GM18867 (cell line): ENCODE results near the gene YAE1.

Source experiments
- ATAC-seq: cut with Tn5 transposase; IDR thresholded peaks from one replicate; pipeline ENCODE4 v1.9.1; 2021; ENCODE audit warnings: mild to moderate bottlenecking, moderate library complexity; ENCODE audit not compliant: unreplicated experiment

Gene YAE1

DNA sequence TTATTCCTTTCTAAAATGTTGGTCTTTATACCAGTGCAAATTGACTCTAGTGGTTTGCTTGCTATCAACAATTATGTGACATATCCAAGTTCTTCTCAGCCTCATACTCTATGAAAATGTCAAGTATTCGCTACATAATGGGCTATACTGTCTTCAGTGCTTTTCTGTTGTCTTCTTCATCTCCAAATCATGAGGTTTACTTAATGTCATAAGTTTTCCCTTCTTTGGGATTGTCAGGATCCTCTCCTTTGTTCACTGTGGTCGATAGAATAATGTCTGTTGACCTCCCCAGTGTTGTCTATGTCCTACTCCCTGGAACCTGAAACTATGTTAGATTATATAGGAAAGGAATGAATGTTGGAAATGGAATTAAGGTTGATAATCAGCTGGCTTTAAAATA, 40.7 kb downstream of the YAE1 start:
- ATAC-seq: no peak

DNA sequence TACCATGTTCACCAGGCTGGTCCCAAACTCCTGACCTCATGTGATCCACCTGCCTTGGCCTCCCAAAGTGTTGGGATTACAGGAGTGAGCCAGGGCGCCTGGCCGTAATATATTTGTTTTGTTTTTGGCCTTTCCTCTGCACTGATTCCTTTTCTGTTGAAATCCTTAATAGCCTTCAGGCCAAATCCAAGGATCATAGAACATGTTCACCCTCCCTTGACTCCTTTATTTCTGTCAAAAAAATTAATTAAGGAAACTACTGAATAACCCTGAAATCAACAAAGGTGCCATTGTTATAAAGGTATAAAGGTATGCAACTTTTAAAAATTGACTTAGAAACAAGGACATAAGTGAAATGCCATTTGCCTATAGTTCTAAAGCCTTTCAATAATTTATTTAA, 41.7 kb downstream of the YAE1 start:
- no peak for ATAC-seq

DNA sequence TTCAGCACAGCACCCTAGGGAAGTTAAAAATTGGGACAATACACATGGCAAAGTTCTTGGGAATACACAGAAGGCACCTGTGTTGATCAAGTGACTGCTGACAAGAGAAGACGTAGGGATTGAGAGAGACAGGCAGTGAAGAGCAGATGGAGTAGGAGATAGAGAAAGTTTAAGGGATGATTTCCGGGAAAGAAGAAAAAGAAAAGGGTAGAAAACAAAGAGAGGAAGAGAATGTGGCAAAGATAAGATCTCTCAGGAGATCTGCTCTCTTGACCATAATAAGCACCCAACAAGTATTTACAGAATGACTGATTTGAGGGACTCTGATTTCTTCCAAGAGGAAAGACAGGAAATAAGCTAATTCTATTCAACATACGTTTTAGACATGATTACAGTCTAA, 42.1 kb downstream of the YAE1 start:
- ATAC-seq: no peak

DNA sequence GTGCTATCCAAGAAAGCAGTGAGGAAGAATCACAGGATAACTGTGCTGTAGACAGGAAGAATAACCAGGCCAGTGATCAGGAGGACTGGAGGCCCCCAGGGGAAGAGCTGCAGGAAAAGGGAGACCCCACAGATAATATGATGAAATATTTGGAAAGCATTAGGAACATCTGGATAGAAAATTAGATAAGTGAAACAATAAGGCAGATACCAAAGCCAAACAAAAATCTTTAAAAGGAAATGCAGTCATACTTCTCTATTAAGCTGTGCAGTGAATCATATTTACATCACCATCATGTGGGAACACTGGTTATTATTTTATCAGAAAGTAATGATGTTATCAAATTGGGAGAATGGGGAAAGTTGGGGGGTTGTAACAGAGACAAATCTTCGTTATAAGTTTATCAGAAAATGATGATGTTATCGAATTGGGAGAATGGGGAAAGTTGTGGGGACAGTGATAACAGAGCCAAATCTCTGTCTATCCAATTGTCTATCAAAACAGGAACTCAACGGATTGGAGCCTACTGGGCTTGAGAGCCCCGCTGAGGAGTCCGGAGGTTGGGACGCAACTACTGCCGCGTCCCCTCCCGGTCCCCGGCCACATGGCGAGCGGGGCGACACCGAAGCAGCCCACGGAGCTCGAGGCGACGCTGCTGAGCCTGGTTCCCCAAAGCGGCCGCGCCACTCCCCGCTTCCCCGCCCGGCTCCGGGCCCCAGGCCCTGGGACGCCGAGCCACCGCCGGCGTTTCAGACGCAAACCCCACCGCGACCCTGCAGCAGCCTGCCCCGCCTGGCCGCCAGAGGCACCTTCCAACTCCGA, 43.1 kb downstream of the YAE1 start:
- ATAC-seq: no peak

DNA sequence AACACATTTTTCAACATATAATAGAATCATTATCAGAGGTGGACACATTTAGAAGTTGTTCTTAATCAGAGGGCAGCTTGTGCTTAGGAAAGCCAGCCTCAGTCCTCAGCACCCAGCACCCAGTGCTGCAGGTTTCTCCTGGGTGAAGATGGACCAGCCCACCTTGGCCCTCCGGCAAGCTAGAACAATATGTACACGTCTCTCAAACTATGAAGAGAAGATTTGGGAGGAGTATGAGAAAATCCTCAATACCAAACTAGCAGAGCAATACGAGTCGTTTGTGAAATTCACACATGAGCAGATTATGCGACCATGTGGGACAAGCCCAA, 43.7 kb downstream of the YAE1 start:
- no peak for ATAC-seq

DNA sequence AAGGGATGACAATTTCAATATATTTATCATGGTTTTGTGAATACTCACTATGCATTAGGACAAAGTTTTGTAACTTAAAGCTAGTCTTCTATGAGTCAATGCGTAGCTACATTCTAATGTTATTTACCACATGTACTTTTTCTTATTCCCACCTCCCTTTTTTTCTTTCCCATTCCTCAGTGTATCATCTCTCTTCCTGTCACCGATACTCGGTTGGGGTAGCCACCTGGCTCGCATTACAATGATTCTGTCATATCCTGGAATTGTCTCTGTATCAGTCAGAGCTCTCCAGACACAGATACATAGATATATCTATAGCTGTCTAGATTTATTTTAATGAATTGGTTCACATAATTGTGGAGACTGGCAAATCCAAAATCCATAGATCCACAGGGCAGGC, 47.4 kb downstream of the YAE1 start:
- ATAC-seq: no peak

DNA sequence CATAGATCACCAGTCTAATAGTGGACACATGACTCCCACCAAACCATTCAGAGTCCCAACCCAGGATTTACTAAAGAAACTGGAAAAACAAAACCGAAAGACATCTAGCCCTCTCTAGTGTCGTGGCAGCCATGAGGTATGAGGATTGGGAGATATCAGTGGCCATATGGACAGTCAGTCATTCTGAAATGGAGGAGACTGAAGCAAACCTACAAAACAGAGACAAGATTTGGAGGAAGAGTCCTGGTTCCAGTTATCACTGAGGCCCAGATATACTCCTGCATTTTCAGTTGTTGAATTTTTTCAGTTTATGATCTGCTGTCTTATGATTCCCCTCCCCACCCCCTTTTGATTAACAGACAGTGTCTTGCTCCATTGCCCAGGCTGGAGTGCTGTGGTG, 48.1 kb downstream of the YAE1 start:
- ATAC-seq: no peak

DNA sequence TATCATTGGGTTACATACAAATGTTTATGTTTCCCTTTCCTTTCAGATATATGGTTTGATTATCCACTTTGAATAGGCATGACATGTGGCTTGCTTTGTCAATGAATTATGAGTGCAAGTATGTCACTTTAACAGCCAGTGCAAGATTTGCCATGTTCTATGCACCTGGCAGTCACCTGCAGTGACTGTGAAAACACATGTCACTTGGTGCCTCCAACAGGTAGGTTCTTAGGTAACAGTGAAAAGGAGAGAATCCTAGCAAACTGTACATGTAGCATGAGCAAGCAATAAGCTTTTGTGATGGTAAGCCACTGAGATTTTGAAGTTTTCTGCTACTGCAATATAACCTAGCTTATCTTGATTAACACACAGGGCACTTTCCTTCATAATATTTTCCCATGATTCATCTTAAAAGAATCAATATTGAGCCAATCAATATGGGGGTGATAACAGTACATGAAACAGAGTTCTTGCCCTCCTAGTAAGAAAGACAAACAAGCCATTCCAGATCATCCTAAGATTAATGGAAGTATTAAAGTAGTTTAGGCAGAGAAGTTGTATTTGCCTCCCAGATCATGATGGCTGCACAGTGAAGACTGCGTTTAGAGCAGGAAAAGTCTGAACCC, 49.3 kb downstream of the YAE1 start:
- no peak for ATAC-seq

DNA sequence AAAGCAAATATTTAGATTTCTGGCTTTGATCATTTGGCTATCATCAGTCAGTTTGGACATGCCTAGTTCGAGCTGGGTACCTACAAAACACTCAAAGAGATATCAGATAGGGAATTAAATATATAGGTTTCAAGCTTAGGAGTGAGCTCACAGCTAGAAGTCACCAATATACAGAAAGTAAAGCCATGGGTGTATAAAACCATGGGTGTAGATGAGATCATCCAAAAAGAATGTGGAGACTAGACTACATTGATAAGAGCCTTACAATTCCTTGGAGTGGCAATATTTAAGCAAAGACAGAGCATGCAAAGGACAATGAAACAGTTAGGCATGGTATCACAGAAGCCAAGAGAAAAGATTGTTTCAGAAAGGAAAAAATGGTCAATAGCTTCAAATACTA, 49.9 kb downstream of the YAE1 start:
- ATAC-seq: no peak

DNA sequence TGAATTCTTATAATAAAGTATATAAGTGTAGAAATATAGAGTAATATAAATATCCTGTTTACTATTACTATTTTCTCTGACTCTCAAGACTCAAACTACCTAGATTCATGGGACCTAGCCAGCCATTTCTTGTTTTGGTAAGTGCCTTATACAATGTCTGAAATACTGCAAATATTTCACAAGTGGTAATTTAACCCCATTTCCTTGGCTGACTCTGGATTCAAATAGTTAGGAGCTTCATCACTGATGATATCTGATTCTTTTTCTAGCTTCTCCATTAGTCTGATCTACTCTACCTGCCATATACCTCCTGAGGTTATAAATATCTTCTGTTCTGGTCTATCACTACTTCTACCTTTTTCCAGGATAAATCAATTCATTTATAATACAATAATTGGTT, 50.8 kb downstream of the YAE1 start:
- no peak for ATAC-seq

DNA sequence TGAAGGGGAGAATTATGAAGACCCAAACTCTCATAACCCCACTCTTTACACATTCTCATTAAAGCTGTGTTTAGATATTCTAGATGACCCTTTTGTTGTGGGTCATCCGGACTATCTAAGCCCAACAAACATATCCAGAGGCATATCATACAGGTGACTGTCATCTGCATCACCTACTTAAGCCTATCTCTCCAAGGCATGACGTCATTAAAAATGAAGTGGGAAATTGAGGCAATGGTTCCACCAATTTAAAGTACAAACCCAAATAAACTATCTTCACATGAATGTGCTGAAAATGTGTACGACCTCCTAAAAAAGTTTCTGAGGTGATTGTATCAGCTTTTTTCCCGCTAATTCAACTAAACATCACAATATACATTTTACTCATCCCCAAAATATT, 52.7 kb downstream of the YAE1 start:
- ATAC-seq: no peak

DNA sequence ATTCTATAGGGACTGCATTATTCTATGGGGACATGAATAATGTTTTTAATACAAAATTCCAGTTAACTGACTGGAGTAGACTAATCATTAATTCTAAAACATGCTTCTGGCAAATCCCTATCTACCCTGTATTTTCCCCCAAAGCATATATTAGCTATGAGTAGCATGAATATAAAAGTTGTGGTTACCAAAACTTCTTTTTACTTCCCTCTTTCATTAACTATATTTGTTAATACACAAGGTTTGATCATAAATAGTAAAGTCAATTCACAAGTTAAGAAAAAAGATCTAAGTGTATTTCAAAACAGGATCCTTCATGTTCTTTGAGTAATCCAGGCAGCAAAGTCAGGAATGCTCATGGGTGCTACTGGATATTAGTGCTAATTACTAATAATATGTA, 54.3 kb downstream of the YAE1 start:
- no peak for ATAC-seq

DNA sequence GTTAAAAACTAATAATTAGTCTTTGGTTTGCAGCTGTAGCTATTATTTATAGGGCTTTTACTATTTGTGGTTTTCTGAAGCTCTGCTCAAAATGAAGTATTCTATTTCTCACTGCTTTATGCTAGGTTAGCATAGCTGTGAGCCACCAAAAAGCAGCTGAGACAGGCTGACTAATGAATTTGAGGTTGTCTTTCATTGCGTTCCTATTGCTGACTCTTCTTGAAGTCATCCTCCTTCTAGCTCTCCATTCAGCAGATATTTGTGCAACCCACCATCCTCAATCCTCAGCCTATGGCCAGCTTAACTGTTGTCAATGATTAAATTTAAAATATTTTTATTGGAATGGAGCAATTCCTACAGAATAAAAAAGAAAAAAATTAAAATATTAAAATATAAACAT, 55.1 kb downstream of the YAE1 start:
- ATAC-seq: no peak

DNA sequence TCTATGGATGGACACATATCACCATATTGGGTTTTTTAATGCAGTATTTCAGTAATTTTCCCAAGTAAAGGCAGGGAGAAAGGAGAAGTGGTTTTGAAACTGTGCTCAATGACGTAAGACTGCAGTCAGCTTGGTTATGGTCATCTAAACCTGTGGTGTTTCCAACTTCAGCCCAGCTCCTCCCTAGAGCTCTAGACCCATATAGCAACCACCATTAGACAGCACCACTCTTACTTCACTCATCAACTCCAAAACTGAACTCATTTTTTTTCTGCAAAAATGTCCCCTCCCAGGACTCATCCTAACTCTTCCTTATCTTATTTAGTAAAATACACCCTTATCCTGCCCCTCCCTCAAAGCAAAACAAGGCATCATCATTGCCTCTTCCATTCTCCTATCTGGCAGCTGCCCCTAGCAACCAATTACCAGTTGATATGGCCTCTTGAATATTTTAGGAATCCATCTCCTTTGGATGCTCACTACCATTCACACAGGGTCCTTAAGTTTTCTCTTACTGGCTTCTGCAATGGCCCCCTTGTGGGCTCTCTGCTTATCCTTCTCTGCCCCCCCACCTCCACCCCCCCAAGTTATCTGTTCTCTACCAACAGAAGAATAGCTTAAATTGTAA, 55.7 kb downstream of the YAE1 start:
- no peak for ATAC-seq
